T-helper 1 cell treated with Interleukin-12 subunit alpha and Interleukin-12 subunit beta and Interleukin-4 antibody, amounts not matched to agents 30 μg/mL and 1 μg/mL, for 36 hours (primary cell): ENCODE measurements around the gene RPL13A.

Experiments used
- H3K27ac Mint-ChIP-seq: one replicate; pipeline ENCODE4 v1.8.0; 2021; ENCODE audit warnings: mild to moderate bottlenecking, mixed read lengths
- H3K27me3 Mint-ChIP-seq: one replicate; pipeline ENCODE4 v1.8.0; 2021; ENCODE audit warnings: low read depth, mixed read lengths
- H3K36me3 Mint-ChIP-seq: one replicate; pipeline ENCODE4 v1.8.0; 2021; ENCODE audit warnings: low read depth, mixed read lengths
- H3K4me1 Mint-ChIP-seq: one replicate; pipeline ENCODE4 v1.8.0; 2021; ENCODE audit warnings: low read depth, mixed read lengths
- H3K4me3 Mint-ChIP-seq: one replicate; pipeline ENCODE4 v1.8.0; 2021; ENCODE audit warnings: mild to moderate bottlenecking, moderate library complexity, mixed read lengths
- H3K9me3 Mint-ChIP-seq: one replicate; pipeline ENCODE4 v1.8.0; 2021; ENCODE audit warnings: mixed read lengths

The RPL13A gene

GRCh38 chr19:49499030-49499670 is 11.7 kb downstream of the RPL13A start:
- peaks cover 54% of the 10 kb centered on the region for H3K4me1 Mint-ChIP-seq
- H3K27me3 Mint-ChIP-seq: no peaks in the 10 kb centered on the region
- peak overlapping the region; percentile 100 for H3K4me3 Mint-ChIP-seq
- peak overlapping the region; percentile 99 for H3K27ac Mint-ChIP-seq
- H3K36me3 Mint-ChIP-seq: peaks cover 40% of the 10 kb centered on the region
- no peaks in the 10 kb centered on the region for H3K9me3 Mint-ChIP-seq

- Mint-ChIP-seq H3K36me3 (peaks cover 25% of the 10 kb centered on the region), H3K9me3 (no peaks in the 10 kb centered on the region), H3K4me3 (no peak overlapping the region), H3K4me1 (peaks cover 49% of the 10 kb centered on the region), H3K27me3 (no peaks in the 10 kb centered on the region), H3K27ac (peak overlapping the region; percentile 79)
These were observed 15.6 kb downstream of the RPL13A start for GRCh38 chr19:49502866-49503581.

- Mint-ChIP-seq H3K4me3 (no peak overlapping the region), H3K36me3 (peaks cover 20% of the 10 kb centered on the region), H3K9me3 (no peaks in the 10 kb centered on the region), H3K27me3 (no peaks in the 10 kb centered on the region), H3K4me1 (peaks cover 48% of the 10 kb centered on the region), H3K27ac (no peak overlapping the region)
These were observed 16.2 kb downstream of the RPL13A start for GRCh38 chr19:49503582-49503962.

- Mint-ChIP-seq H3K4me1 (peaks cover 28% of the 10 kb centered on the region), H3K4me3 (no peak overlapping the region), H3K9me3 (no peaks in the 10 kb centered on the region), H3K27me3 (no peaks in the 10 kb centered on the region), H3K36me3 (no peaks in the 10 kb centered on the region), H3K27ac (peak overlapping the region; percentile 45)
These were observed 19.2 kb downstream of the RPL13A start for GRCh38 chr19:49506575-49507105.

GRCh38 chr19:49507803-49508494 is 20.5 kb downstream of the RPL13A start:
- H3K27ac Mint-ChIP-seq: peak overlapping the region; percentile 12
- H3K9me3 Mint-ChIP-seq: no peaks in the 10 kb centered on the region
- H3K4me3 Mint-ChIP-seq: no peak overlapping the region
- peaks cover 4% of the 10 kb centered on the region for H3K27me3 Mint-ChIP-seq
- peaks cover 24% of the 10 kb centered on the region for H3K4me1 Mint-ChIP-seq
- no peaks in the 10 kb centered on the region for H3K36me3 Mint-ChIP-seq

- no peaks in the 10 kb centered on the region for H3K9me3 Mint-ChIP-seq
- peak overlapping the region; percentile 49 for H3K27ac Mint-ChIP-seq
- peaks cover 15% of the 10 kb centered on the region for H3K27me3 Mint-ChIP-seq
- H3K4me1 Mint-ChIP-seq: peaks cover 19% of the 10 kb centered on the region
- no peaks in the 10 kb centered on the region for H3K36me3 Mint-ChIP-seq
- H3K4me3 Mint-ChIP-seq: peak overlapping the region; percentile 82
These were observed 25.8 kb downstream of the RPL13A start for GRCh38 chr19:49512970-49513745.

- Mint-ChIP-seq H3K4me1 (peaks cover 19% of the 10 kb centered on the region), H3K27me3 (peaks cover 15% of the 10 kb centered on the region), H3K36me3 (no peaks in the 10 kb centered on the region), H3K9me3 (no peaks in the 10 kb centered on the region), H3K4me3 (peak overlapping the region; percentile 82), H3K27ac (peak overlapping the region; percentile 49)
These were observed 26.3 kb downstream of the RPL13A start for GRCh38 chr19:49513746-49514118.

- Mint-ChIP-seq H3K27ac (no peak overlapping the region), H3K4me1 (peaks cover 19% of the 10 kb centered on the region), H3K27me3 (peaks cover 17% of the 10 kb centered on the region)
These were observed 26.7 kb downstream of the RPL13A start for GRCh38 chr19:49514151-49514550.

GRCh38 chr19:49515767-49516166 is 28.4 kb downstream of the RPL13A start:
- Mint-ChIP-seq H3K27ac (no peak overlapping the region), H3K27me3 (peaks cover 24% of the 10 kb centered on the region), H3K4me1 (peaks cover 19% of the 10 kb centered on the region), H3K9me3 (no peaks in the 10 kb centered on the region), H3K36me3 (no peaks in the 10 kb centered on the region), H3K4me3 (peak overlapping the region; percentile 14)

More at GRCh38 chr19:49514151-49514550, 26.7 kb downstream of the RPL13A start:
- Mint-ChIP-seq H3K9me3 (no peaks in the 10 kb centered on the region), H3K4me3 (no peak overlapping the region), H3K36me3 (no peaks in the 10 kb centered on the region)

GRCh38 chr19:49518033-49518432 is 30.6 kb downstream of the RPL13A start:
- H3K36me3 Mint-ChIP-seq: no peaks in the 10 kb centered on the region
- H3K9me3 Mint-ChIP-seq: no peaks in the 10 kb centered on the region
- H3K4me3 Mint-ChIP-seq: no peak overlapping the region
- H3K4me1 Mint-ChIP-seq: peaks cover 9% of the 10 kb centered on the region
- peaks cover 21% of the 10 kb centered on the region for H3K27me3 Mint-ChIP-seq
- no peak overlapping the region for H3K27ac Mint-ChIP-seq

GRCh38 chr19:49520705-49521319 is 33.4 kb downstream of the RPL13A start:
- Mint-ChIP-seq H3K9me3 (no peaks in the 10 kb centered on the region), H3K4me3 (no peak overlapping the region), H3K4me1 (peaks cover 2% of the 10 kb centered on the region), H3K36me3 (no peaks in the 10 kb centered on the region), H3K27me3 (peaks cover 18% of the 10 kb centered on the region), H3K27ac (no peak overlapping the region)

- H3K4me1 Mint-ChIP-seq: peaks cover 12% of the 10 kb centered on the region
- peaks cover 7% of the 10 kb centered on the region for H3K27me3 Mint-ChIP-seq
- no peaks in the 10 kb centered on the region for H3K9me3 Mint-ChIP-seq
- H3K4me3 Mint-ChIP-seq: no peak overlapping the region
- no peak overlapping the region for H3K27ac Mint-ChIP-seq
- H3K36me3 Mint-ChIP-seq: no peaks in the 10 kb centered on the region
These were observed 37.5 kb downstream of the RPL13A start for GRCh38 chr19:49524812-49525455.

- no peak overlapping the region for H3K27ac Mint-ChIP-seq
These were observed 40.9 kb downstream of the RPL13A start for GRCh38 chr19:49528211-49528771.

More at GRCh38 chr19:49528211-49528771, 40.9 kb downstream of the RPL13A start:
- peak overlapping the region; percentile 84 for H3K4me3 Mint-ChIP-seq
- peaks cover 15% of the 10 kb centered on the region for H3K4me1 Mint-ChIP-seq
- H3K9me3 Mint-ChIP-seq: no peaks in the 10 kb centered on the region
- H3K27me3 Mint-ChIP-seq: peaks cover 3% of the 10 kb centered on the region
- H3K36me3 Mint-ChIP-seq: no peaks in the 10 kb centered on the region
